Activated naive CD4-positive, alpha-beta T cell treated with Interleukin-2 at 50 U/mL for 16 hours (primary cell): ENCODE data around the gene IFI44L.

ENCODE experiments used
- DNase-seq: peaks from one replicate; pipeline ENCODE4 v3.0.0-alpha.2; 2020

IFI44L gene

DNA sequence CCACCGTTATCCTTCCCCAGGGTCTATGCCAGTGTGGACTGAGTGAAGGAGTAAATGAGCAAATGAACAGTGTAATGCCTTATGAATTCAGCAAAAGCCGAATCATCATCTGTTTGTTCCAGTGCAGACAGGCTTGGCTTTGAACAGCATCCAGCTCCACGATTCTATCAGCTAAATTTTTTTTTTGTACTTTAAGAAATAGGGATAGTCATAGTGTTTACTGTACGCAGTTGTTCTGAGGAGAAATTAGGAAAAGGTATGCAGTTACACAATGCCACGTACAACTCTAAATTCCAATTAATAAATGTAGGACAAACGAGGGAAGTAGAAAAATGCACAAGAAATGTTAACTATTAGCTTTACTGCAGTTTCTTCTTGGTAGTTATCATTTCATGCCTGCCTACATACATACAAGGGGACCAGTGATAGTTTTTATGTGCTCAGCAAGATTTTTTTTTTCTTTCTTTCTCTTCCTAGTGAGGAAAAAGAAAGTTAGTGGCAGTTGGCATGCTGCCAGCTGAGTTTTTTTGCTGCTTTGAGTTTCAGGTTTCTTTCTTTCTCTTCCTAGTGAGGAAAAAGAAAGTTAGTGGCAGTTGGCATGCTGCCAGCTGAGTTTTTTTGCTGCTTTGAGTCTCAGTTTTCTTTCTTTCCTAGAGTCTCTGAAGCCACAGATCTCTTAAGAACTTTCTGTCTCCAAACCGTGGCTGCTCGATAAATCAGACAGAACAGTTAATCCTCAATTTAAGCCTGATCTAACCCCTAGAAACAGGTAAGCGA lies at the start of gene IFI44L:
TSS of gene IFI44L (plus strand) at position 646 of the 777 bp plus-strand sequence. CDS start 7,468 bp downstream, outside the sequence.
- DNase-seq: peak; percentile 69

GRCh38 chr1:78570539-78570938 lies 49.7 kb upstream of the IFI44L start:
- DNase-seq: no peak

DNA sequence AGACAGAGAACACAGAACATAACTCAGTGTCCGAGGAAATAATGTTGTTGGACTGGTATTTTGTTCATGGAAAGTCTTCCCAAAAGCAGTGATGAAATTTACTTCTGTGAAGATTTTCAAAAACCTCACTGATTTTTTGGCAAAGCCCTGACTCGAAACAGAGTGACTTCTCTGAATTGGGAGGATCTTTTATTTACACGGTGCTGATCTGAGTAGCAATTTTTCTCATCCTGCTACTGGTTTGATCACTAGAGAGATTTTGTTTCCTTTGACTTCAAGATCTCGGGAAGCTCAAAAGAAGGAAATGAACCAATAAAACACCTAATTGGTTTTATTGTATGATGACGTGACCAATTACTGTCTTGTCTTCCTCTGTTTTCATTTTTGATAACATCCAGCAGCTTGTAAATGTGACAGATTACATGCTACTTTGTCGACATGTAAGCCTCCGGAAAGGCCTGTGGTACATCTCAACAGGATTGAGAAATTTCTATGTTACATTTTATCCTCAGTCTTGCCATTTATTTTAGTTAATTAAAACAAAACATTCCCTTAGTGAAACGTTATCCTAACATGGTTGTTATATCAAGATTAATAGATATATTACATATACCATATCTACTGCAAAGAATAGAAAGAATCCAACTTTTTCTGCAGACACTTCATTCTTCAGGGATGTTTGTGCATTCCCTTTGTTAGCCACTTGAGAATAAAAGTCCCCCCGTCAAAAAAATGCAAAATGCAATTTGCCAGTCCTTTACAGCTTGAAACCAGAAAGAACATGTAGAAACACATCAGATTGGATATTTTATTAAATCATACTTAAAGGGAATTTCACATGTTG lies 42.8 kb upstream of the IFI44L start:
- DNase-seq: no peak

GRCh38 chr1:78586572-78586971 lies 33.7 kb upstream of the IFI44L start:
- DNase-seq: no peak

DNA sequence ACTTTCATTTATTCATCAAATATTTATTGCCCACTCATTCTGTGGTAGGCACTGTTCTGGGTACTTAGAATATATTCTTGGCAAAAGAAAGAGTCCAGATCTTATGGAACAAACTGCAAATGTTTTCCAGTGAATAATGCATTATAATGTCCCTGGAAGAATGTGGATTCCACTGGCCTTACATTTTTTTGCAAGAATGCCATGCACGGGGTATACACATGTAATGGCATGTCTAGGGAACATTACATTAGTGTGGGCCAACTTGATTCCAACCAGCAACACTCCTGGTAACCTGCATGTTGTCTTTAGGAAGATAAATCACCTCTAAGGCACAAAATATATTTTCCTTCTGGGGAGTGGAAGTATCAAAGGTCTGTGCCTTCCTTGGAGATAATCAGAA lies 33.0 kb upstream of the IFI44L start:
- no peak for DNase-seq

GRCh38 chr1:78591971-78592370 lies 28.3 kb upstream of the IFI44L start:
- no peak for DNase-seq

GRCh38 chr1:78599294-78599693 lies 21.0 kb upstream of the IFI44L start:
- DNase-seq: no peak

DNA sequence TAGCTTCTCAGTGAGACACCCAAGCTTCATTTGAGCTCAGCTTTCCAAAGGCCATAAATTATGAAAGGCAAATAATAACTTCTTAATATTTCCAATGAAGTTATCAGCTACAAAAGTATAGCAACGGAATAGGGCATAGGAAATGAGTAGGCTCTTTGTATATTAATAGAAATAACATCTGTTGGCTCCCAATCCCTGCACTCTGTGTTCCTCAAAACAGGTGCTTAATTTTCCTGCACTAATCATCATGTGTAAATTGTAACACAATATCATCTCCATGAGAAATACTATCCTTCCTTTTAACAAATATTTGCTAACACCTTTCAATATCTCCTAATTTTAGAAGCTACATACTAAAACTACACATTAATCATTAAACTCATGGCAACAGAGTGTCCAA lies 19.2 kb upstream of the IFI44L start:
- no peak for DNase-seq

- no peak for DNase-seq
These were observed 17.0 kb upstream of the IFI44L start for GRCh38 chr1:78603206-78603605.

- no peak for DNase-seq
These were observed 15.6 kb upstream of the IFI44L start for GRCh38 chr1:78604643-78605042.

GRCh38 chr1:78606274-78606673 lies 14.0 kb upstream of the IFI44L start:
- no peak for DNase-seq

DNA sequence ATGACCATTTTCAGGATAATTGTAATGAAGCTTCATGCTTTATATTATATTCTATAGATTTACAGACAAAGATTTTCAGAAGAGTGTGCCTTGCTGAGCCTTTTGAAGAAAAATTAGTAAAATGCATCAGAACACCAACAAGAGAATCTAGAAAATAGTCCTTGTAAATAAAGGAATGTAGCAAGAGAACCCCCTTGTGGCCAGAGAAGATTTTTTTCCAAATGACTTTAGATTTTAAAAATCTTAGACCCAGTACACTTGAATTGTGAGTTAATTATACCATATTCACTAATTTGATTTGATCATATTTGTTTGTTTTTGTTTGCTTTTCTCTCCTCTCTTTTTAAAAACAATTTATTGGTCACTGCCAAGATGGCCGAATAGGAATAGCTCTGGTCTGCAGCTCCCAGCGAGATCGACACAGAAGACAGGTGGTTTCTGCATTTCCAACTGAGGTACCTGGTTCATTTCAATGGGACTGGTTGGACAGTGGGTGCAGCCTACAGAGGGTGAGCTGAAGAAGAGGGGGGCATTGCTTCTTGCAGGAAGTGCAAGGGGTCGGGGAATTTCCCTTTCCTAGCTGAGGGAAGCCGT lies 12.8 kb upstream of the IFI44L start:
- no peak for DNase-seq

DNA sequence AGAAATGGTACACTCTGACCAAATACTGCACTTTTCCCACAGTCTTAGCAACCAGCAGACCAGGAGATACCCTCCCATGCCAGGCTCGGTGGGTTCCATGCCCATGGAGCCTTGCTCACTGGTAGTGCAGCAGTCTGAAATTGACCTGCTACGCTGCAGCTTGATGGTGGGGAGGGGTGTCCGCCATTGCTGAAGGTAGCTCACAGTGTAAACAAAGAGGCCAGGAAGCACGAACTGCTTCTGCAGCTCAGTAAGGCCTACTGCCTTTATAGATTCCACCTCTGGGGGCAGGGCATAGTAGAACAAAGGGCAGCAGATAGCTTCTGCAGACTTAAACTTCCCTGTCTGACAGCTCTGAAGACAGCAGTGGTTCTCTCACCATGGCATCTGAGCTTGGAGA lies 12.3 kb upstream of the IFI44L start:
- DNase-seq: no peak

DNA sequence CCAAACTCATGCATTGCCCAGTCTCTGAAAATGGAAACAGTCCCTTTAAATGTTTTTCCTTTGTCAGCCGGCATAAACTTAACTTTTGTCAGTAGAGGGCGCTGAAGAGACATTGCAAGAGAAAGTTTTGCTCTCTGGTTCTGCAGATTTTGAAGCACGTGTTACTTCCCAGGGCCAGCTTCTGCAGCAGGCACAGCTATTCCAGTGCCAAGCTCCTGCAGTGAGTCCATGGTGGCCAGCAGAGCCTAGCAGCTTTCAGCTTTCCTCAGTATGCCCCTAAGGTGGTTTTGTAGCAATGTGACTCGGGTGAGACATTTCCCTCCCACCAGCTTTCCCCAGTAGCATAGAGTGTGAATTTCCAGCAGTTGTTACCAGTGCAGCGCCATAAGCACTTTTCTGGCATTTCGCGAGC lies 2.6 kb upstream of the IFI44L start:
- peak; percentile 47 for DNase-seq

DNA sequence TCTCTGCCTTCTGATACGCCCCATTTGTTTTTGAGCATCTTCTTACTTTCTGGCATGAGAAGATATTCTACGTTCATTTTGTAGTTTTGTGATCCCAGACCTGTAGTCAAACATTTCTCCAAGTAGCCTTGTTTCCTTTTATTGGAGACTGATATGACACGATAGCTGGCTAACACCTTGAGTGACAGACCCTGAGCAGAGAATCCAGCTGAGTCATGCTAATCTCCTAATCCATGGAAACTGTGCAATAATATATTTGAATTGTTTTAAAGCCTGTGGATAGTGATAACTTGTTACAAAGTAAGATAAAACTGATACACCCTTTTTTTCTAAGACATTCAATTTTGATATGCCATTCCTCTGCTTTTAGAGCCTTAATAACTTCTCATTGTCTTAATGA lies 1.2 kb upstream of the IFI44L start:
- DNase-seq: no peak

GRCh38 chr1:78619446-78619802 lies 824 bp upstream of the IFI44L start:
- no peak for DNase-seq

- no peak for DNase-seq
These were observed 418 bp downstream of the IFI44L start for GRCh38 chr1:78620666-78621065.

DNA sequence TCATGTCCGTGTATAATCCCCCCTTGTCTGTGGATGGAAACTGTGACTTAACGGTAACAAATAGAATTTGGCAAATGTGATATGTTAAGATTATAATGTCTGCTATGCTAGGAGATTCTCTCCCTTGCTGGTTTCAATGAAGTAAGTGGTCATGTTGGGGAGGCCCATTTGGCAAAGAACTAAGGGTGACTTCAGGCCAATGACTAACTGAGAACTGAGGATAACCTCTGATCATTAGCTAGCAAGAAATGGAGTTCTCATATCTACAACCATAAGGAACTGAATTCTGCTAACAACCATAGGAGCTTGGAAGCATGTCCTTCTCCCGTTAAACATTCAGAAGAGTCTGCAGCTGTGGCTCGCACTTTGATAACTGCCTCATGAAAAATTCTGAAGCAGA lies 2.3 kb downstream of the IFI44L start:
- DNase-seq: no peak

GRCh38 chr1:78624035-78624434 lies 3.8 kb downstream of the IFI44L start:
- no peak for DNase-seq

DNA sequence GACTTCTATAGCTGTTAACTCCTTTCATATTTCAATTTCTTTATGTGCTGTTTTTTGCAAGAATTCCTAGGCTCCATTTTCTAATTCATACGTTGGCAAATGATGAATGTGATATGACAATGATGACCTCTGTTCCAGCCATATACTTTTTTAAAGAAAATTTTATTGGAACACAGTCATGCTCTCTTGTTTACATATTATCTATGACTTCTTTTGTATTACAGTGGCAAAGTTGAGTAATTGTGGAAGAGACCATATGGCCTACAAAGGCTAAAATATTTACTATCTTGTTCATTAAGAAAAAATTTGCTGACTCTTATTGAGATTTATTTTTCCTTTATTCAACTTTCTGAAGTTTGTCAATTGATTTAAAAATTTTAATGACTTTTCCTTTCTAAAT lies 7.1 kb downstream of the IFI44L start:
- no peak for DNase-seq

DNA sequence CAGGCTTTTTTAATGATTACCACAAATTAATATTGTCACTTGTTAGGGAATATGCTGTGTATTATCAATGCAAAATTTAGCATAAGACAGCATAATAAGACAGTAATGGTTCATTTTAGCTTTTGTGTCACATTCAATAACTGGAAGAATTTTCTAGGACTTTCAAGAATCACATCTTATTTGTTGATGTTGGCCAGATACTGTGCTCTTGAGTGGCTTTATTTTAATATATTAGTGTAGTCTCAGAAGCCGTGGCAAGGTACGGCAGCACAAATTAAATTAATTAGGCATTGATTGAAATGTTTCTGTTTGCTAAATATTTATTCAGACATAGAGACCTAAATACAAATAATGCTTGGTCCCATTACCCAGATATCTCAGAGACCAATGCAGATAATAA lies 10.4 kb downstream of the IFI44L start:
- DNase-seq: no peak

DNA sequence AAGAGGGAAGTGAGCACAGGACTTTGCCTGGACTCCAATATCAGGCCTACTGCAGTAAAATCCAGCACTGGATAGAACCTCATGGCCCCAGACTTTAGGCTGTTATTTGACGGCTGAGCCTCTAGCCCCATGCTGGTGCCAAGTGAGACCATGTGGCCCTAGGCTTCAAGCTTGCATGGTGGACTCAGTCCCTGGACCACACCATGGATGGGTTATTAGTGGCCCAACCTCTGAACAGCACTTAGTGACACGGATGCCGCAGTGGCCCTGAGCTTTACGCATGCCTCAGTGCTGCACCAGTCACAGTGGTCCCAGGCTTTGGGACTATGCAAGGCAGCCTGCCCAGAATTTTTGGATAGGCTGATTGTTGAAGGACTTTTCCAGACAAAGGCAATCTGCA lies 13.0 kb downstream of the IFI44L start:
- no peak for DNase-seq

GRCh38 chr1:78640462-78640861 lies 20.2 kb downstream of the IFI44L start:
- DNase-seq: no peak

DNA sequence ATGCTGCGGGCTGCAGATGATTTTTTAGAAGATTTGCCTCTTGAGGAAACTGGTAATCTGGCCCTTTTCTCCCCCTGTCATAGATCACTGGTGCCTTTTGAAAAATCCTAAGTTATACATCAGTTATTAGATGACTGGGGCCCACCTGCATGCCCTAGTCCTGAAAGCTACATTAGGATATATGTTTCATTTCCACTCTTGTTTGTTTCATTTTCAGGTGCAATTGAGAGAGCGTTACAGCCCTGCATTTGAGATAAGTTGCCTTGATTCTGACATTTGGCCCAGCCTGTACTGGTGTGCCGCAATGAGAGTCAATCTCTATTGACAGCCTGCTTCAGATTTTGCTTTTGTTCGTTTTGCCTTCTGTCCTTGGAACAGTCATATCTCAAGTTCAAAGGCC lies 21.3 kb downstream of the IFI44L start:
- no peak for DNase-seq
